Stimulated activated CD8-positive, alpha-beta memory T cell treated with anti-CD3 and anti-CD28 coated beads, Interleukin-12 subunit alpha, Interleukin-12 subunit beta, amount 100 ng/mL, for 24 hours (primary cell): Measurements from ENCODE around the gene SFRP2.

Experiments
- DNase-seq: peaks from one replicate; pipeline ENCODE4 v3.0.0-alpha.2; 2020; ENCODE audit errors: extremely low read depth

The SFRP2 gene

DNA sequence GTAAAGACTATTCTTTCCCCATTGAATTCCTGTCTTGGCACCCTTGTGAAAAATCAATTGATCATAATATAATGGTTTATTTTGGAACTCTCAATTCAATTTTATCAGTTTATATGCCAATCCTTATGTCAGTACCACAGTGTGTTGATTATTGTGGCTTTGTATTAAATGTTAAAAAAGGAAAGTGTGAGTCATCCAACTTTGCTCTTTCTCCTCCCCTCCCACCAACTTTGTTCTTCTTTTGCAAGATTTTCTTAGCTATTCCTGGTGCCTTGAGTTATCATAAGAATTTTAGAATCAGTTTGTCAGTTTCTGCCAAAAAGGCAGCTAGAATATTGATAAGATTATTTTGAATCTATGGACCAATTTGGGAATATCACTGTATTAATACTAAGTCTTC, 17.8 kb downstream of the SFRP2 start:
- DNase-seq: no peak

GRCh38 chr4:153766758-153767157, 22.1 kb downstream of the SFRP2 start:
- no peak for DNase-seq

DNA sequence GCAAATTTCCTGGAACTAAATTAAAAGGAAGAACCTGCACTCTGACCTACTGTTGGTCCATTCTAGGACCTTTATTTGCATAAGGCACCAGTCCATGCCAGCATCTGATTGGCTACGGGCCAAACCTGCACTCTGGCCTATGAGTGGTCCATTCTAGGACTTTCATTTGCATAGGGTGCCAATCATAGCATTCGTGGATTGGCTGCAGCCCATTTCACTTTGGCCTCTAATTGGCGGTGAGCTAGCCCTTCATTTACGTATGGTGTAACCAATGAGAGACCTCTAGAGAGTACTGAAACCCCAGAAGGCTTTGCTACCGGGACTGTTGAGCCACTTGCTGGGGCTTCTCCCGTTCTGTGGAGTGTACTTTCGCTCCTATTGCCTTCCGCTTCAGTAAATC, 23.0 kb downstream of the SFRP2 start:
- no peak for DNase-seq

GRCh38 chr4:153764601-153765368, 24.1 kb downstream of the SFRP2 start:
- DNase-seq: no peak

GRCh38 chr4:153763404-153763803, 25.5 kb downstream of the SFRP2 start:
- DNase-seq: no peak

- no peak for DNase-seq
Observed at GRCh38 chr4:153759407-153760316, 29.2 kb downstream of the SFRP2 start, which contains the start of gene RNF175. RNF175 (minus strand) TSS chr4:153760024; CDS start chr4:153759862, 162 bp downstream.

GRCh38 chr4:153758688-153759406, 30.0 kb downstream of the SFRP2 start:
- DNase-seq: no peak

DNA sequence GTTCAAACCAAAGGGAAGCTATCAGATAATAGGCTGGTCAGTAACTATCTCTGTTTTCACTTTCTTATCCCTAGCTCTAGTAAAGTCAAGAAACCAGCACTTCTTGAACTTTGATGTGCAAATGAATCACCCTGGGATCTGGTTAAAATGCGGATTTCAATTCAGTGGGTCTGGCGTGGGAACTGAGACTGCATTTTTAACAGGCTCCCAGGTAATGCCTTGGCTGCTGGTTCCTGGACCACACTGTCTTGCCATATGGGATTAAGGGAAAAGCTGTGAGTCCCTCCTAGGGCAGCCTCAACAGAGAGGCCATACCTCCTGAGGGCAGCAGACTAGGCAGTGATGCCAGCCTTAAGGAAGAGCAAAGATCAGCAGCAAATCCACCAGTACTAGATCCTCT, 30.7 kb downstream of the SFRP2 start:
- no peak for DNase-seq

- no peak for DNase-seq
Observed at GRCh38 chr4:153757407-153757806, 31.5 kb downstream of the SFRP2 start.

GRCh38 chr4:153755186-153755585, 33.7 kb downstream of the SFRP2 start:
- no peak for DNase-seq

GRCh38 chr4:153750197-153750817, 38.6 kb downstream of the SFRP2 start:
- DNase-seq: peak; percentile 16

DNA sequence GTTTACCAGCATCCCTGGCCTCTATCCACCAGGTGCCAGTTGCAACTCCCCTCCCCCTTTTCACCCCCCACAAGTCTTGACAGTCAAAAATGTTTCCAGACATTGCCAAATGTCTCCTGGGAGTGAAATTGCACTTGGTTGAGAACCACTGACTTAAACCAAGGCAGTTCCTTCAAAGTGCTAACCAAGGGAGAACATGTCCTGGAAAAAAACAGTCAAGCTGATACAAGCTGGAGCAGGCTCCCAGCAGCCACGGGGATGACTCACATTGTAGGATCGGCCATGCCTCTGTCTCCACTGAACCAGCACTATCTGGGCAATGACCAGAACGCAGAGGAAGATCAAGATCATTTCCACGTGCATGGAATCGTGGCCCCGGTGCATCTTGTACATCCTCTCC, 40.5 kb downstream of the SFRP2 start:
- no peak for DNase-seq

GRCh38 chr4:153747406-153747955, 41.4 kb downstream of the SFRP2 start:
- DNase-seq: no peak

GRCh38 chr4:153745651-153746050, 43.2 kb downstream of the SFRP2 start:
- DNase-seq: no peak

DNA sequence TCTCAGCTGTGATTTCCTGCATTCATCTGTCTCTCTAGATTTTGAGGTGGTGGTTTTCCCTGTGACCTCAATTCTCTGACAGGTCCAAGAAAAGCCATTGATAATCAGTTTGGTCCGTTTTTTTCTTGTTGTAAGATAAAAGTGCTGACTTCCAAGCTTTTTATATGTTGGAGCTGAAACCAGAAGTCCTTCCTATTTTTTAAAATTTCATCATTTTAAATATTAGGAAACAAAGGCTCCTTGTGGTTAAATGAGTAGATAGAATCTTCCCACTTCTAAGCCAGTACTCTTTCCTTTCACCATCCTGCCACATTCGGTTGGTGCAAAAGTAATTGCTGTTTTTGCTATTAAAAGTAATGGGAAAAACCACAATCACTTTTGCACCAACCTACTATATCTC, 47.3 kb downstream of the SFRP2 start:
- DNase-seq: no peak

- no peak for DNase-seq
Observed at GRCh38 chr4:153735906-153736461, 52.9 kb downstream of the SFRP2 start.

GRCh38 chr4:153733751-153734448, 55.0 kb downstream of the SFRP2 start:
- DNase-seq: no peak

DNA sequence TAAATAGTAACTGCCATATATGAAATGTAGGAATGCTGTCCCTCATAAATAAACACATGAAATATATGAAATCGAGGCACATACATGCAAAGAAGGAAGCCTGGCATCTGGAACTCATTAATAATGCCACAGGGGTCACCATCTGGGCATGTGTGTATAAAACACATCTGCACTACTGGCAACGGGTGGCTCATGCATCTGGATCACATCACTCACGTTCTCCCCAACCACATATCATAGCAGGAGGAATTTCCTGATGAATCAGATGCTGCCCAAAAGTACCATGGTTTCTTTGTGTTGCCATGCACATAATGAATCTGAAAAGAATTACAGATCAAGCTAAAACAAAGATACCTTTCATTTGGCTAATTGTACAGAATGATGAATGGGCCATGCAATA, 57.6 kb downstream of the SFRP2 start:
- DNase-seq: no peak
